Measurements from ENCODE around the gene RACGAP1. TPM values are rescaled to one million over a fixed set of nuclear protein-coding genes. Genes with fewer than 3 reads are reported as not detected.

The RACGAP1 gene
- total and polyA plus RNA-seq, 2 experiments from 2014 or later: 35.4 to 55.4 TPM

DNA sequence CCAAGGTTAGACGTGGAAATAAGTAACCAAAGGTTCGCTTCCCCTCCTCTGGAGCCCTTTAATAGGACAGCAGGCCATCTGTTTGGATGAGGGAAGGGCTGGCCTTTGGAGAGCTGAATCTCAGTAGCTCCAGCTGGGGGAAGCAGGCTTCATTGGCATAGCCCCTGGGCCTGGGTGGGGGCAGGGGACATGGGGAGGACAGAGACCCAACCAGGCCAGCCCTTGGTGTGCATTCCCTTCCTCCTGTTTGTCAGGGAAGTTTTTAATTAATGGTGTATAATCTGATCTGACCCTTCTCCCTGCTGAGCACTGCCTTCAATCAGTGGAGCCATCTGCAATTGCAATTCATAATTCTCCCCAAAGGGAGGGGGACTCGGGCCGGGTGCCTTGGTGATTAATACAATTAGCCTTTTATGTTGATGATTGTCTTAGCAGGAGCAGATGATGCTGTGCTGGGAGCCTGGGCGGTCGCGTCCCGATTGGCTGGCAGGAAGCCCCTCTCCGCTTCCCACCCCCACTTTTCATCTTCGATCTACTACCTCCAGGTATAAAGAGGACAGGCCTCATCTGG is 46.2 kb downstream of the RACGAP1 start:
- H3K4me3 ChIP-seq: no peak overlapping the region
- in situ Hi-C loops (cut with MboI): no loop called here
- H3K9me2 ChIP-seq (ENCODE audit: insufficient read depth): no peaks in the 10 kb centered on the region
- no peak overlapping the region for H3K4me2 ChIP-seq (ENCODE audit: unreplicated experiment)
- H3K27me3 ChIP-seq (replicated peaks; ENCODE audit: insufficient read depth): no peaks in the 10 kb centered on the region
- no peak for TF ChIP-seq EZH2phosphoT487 (IDR thresholded peaks at IDR 0.05; ENCODE audit: insufficient read depth, low read depth)
- no peak for TF ChIP-seq EZH2 (IDR thresholded peaks at IDR 0.05; ENCODE audit: insufficient read depth, poor library complexity, severe bottlenecking)
- H3K27ac ChIP-seq: no peak overlapping the region
- 85 to 87% methylated on average over 10 of the region's 10 CpGs for WGBS, 2 experiments (ENCODE audit: low coverage in 1 of 2, low lambda C conversion rate in 2 of 2, missing lambda C conversion rate in 2 of 2)
- H3K4me1 ChIP-seq (ENCODE audit: insufficient read depth): peaks cover 20% of the 10 kb centered on the region
- no peaks in the 10 kb centered on the region for H3K36me3 ChIP-seq (ENCODE audit: low read depth)
- no peaks in the 10 kb centered on the region for H3K9me3 ChIP-seq (ENCODE audit: low read depth)
- no peaks in the 10 kb centered on the region for H4K20me1 ChIP-seq (ENCODE audit: insufficient read depth)
- H3K9ac ChIP-seq: no peak overlapping the region
- H3K79me2 ChIP-seq (ENCODE audit: insufficient read depth): no peaks in the 10 kb centered on the region
- DNase-seq: no peak
- no peak overlapping the region for H2AFZ ChIP-seq
- H3F3A ChIP-seq (ENCODE audit: insufficient read depth): peaks cover 19% of the 10 kb centered on the region; the same call in 1 of the 2 replicates

DNA sequence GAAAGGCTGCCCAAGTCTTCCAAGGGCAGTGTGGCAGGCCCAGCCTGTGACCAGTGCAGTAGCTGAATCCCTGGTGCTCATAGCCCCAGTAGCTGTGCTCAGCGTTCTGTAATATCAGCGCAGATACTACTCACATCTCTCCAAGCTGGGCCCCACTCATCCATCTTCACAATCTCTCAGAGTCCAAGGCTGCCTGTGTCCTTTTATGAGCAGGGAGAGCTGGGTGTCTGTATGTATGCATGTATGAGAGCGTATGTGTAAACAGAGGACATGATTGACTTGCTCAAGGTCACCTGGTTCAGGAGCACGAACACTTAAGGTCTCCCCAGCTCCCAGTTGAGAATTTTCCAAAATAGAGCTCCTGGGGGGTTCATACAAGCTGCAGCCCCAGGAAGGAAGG is 47.2 kb downstream of the RACGAP1 start:
- H3K4me3 ChIP-seq: no peak overlapping the region
- H3K27me3 ChIP-seq (replicated peaks; ENCODE audit: insufficient read depth): no peaks in the 10 kb centered on the region
- H3K9me2 ChIP-seq (ENCODE audit: insufficient read depth): no peaks in the 10 kb centered on the region
- peaks cover 12% of the 10 kb centered on the region for H3K4me1 ChIP-seq (ENCODE audit: insufficient read depth)
- no peaks in the 10 kb centered on the region for H3K79me2 ChIP-seq (ENCODE audit: insufficient read depth)
- H3K36me3 ChIP-seq (ENCODE audit: low read depth): no peaks in the 10 kb centered on the region
- no peaks in the 10 kb centered on the region for H3K9me3 ChIP-seq (ENCODE audit: low read depth)
- H3K4me2 ChIP-seq (ENCODE audit: unreplicated experiment): no peak overlapping the region
- no peak overlapping the region for H2AFZ ChIP-seq
- H3F3A ChIP-seq (ENCODE audit: insufficient read depth): peaks cover 12% of the 10 kb centered on the region; the same call in 1 of the 2 replicates
- DNase-seq: no peak
- no peak overlapping the region for H3K9ac ChIP-seq
- TF ChIP-seq EZH2 (IDR thresholded peaks at IDR 0.05; ENCODE audit: insufficient read depth, poor library complexity, severe bottlenecking) (no peak), EZH2phosphoT487 (IDR thresholded peaks at IDR 0.05; ENCODE audit: insufficient read depth, low read depth) (no peak)
- in situ Hi-C loops (cut with MboI): no loop called here
- 96 to 98% methylated on average over 4 of the region's 4 CpGs for WGBS, 2 experiments (ENCODE audit: low coverage in 1 of 2, low lambda C conversion rate in 2 of 2, missing lambda C conversion rate in 2 of 2)
- H4K20me1 ChIP-seq (ENCODE audit: insufficient read depth): no peaks in the 10 kb centered on the region
- H3K27ac ChIP-seq: no peak overlapping the region

DNA sequence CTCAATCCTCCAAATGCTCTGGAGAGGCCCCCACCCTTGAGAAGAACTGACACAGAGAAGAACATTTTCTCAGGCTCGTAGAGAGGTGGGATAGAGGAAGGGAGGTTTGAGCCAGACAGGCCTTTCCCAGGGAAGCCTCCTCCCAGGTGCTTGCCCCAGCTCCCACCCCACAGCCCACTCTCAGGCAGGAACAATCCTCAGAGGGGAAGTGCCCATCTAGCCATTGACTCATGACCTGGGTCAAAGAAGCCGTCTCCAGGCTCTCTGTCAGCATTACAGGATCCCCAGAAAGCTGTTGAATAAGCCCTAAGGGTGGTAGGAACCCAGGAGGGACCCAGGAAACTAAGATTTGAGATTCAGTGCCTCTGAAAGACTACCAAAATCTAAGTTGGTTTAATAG is 48.7 kb downstream of the RACGAP1 start:
- Histone ChIP-seq H3K9me2 (ENCODE audit: insufficient read depth) (no peaks in the 10 kb centered on the region), H3K4me1 (ENCODE audit: insufficient read depth) (no peaks in the 10 kb centered on the region), H3K36me3 (ENCODE audit: low read depth) (no peaks in the 10 kb centered on the region), H3K9ac (no peak overlapping the region), H3F3A (ENCODE audit: insufficient read depth) (no peaks in the 10 kb centered on the region), H3K27me3 (replicated peaks; ENCODE audit: insufficient read depth) (0 out of 2 replicates have a peak, but pooled peaks cover 4% of the 10 kb centered on the region), H4K20me1 (ENCODE audit: insufficient read depth) (no peaks in the 10 kb centered on the region), H3K79me2 (ENCODE audit: insufficient read depth) (no peaks in the 10 kb centered on the region), H3K9me3 (ENCODE audit: low read depth) (no peaks in the 10 kb centered on the region), H3K4me2 (ENCODE audit: unreplicated experiment) (no peak overlapping the region), H2AFZ (no peak overlapping the region), H3K4me3 (no peak overlapping the region), H3K27ac (no peak overlapping the region)
- TF ChIP-seq EZH2phosphoT487 (IDR thresholded peaks at IDR 0.05; ENCODE audit: insufficient read depth, low read depth) (no peak), EZH2 (IDR thresholded peaks at IDR 0.05; ENCODE audit: insufficient read depth, poor library complexity, severe bottlenecking) (no peak)
- no peak for DNase-seq
- WGBS, 2 experiments (ENCODE audit: low coverage in 1 of 2, low lambda C conversion rate in 2 of 2, missing lambda C conversion rate in 2 of 2): 91 to 96% methylated on average over 2 of the region's 2 CpGs
- in situ Hi-C loops (cut with MboI): no loop called here

DNA sequence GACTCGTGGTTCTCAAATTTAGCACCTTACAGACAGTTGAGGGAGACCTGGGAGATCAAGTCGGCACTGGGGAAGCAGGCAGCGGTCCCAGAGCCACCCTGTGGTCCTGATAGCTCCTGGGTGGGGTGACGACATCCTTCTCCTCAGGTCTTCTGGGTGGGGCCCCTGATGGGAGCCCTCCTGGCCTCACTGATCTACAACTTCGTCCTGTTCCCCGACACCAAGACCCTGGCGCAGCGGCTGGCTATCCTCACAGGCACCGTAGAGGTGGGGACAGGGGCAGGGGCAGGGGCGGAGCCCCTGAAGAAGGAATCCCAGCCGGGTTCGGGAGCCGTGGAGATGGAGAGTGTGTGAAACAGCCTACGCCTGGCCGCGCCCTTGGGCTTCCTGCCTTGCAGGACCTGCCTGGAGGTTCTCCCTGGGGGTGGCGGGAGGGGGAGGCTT is 50.0 kb downstream of the RACGAP1 start:
- no peaks in the 10 kb centered on the region for H3K36me3 ChIP-seq (ENCODE audit: low read depth)
- H3K9me2 ChIP-seq (ENCODE audit: insufficient read depth): no peaks in the 10 kb centered on the region
- TF ChIP-seq EZH2phosphoT487 (IDR thresholded peaks at IDR 0.05; ENCODE audit: insufficient read depth, low read depth) (no peak), EZH2 (IDR thresholded peaks at IDR 0.05; ENCODE audit: insufficient read depth, poor library complexity, severe bottlenecking) (no peak)
- no peaks in the 10 kb centered on the region for H3K79me2 ChIP-seq (ENCODE audit: insufficient read depth)
- no peak overlapping the region for H3K27ac ChIP-seq
- in situ Hi-C loops (cut with MboI): no loop called here
- H3K4me1 ChIP-seq (ENCODE audit: insufficient read depth): no peaks in the 10 kb centered on the region
- H3K9me3 ChIP-seq (ENCODE audit: low read depth): no peaks in the 10 kb centered on the region
- no peaks in the 10 kb centered on the region for H4K20me1 ChIP-seq (ENCODE audit: insufficient read depth)
- no peak overlapping the region for H3K4me2 ChIP-seq (ENCODE audit: unreplicated experiment)
- 62 to 66% methylated on average over 16 to 17 of the region's 17 CpGs for WGBS, 2 experiments (ENCODE audit: low coverage in 1 of 2, low lambda C conversion rate in 2 of 2, missing lambda C conversion rate in 2 of 2)
- peaks cover 9% of the 10 kb centered on the region for H3K27me3 ChIP-seq (replicated peaks; ENCODE audit: insufficient read depth)
- no peak overlapping the region for H3K4me3 ChIP-seq
- no peak overlapping the region for H3K9ac ChIP-seq
- no peak for DNase-seq
- H2AFZ ChIP-seq: no peak overlapping the region
- no peaks in the 10 kb centered on the region for H3F3A ChIP-seq (ENCODE audit: insufficient read depth)

Data from GM23248 (cell line).